Putamen (tissue), 1 donor: ENCODE results near the gene DNAJC27.

ENCODE experiments used
- DNase-seq: peaks from one replicate; pipeline ENCODE4 v3.0.0-alpha.2; 2016; ENCODE audit warnings: low spot score

The DNAJC27 gene

GRCh38 chr2:24907116-24907515, 64.6 kb downstream of the DNAJC27 start:
- no peak for DNase-seq

- DNase-seq = no peak
Observed at GRCh38 chr2:24906466-24906865, 65.3 kb downstream of the DNAJC27 start.

GRCh38 chr2:24903161-24904103, 68.3 kb downstream of the DNAJC27 start:
- no peak for DNase-seq

- no peak for DNase-seq
Observed at GRCh38 chr2:24899361-24899910, 72.3 kb downstream of the DNAJC27 start.

GRCh38 chr2:24898122-24899109, 73.3 kb downstream of the DNAJC27 start:
- DNase-seq = no peak

GRCh38 chr2:24894750-24895149, 77.0 kb downstream of the DNAJC27 start:
- DNase-seq = no peak

GRCh38 chr2:24893934-24894333, 77.8 kb downstream of the DNAJC27 start:
- DNase-seq = no peak
